ENCODE data around the gene FBN1. TPM values are rescaled to one million over a fixed set of nuclear protein-coding genes. Genes with fewer than 3 reads are reported as not detected.
A peak's percentile ranks its signal among the peaks of the same experiment; 100 is the strongest.

The FBN1 gene
- total RNA-seq, 1 donor from 2014 or later: 78.8 TPM

DNA sequence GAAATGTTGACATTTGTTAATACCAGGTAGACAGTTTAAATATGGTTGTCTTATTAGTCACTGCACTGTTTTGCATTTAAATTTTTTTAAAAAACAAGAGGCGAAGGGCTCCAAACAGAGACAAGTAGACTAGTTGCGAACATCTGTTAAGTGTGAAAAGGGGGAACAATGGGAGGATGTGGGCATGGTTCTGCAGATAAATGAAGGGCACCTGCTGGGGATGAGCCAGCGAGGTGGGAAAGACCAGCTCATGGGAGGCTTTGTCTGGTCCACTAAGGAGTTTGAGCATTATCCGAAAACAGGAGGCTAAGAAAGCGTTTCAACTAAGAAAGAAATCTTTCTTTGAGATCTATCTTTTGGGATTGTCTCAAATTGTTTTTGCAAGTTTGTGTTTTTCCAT, 72.7 kb downstream of the FBN1 start:
- Histone ChIP-seq H3K4me2 (peak overlapping the region; percentile 33), H3K9ac (no peak overlapping the region), H3K79me2 (ENCODE audit: low read depth) (no peaks in the 10 kb centered on the region), H3F3A (ENCODE audit: low read depth) (no peaks in the 10 kb centered on the region), H3K27me3 (no peaks in the 10 kb centered on the region), H3K9me3 (ENCODE audit: low read depth) (no peaks in the 10 kb centered on the region), H3K36me3 (no peaks in the 10 kb centered on the region), H4K20me1 (ENCODE audit: low read depth) (no peaks in the 10 kb centered on the region), H2AFZ (replicated peaks) (no peak overlapping the region), H3K27ac (no peak overlapping the region), H3K4me3 (no peak overlapping the region), H3K4me1 (peaks cover 21% of the 10 kb centered on the region)
- DNase-seq (ENCODE audit: low spot score): peak; percentile 46
- H3K9me3 Mint-ChIP-seq: peaks cover 5% of the 10 kb centered on the region
- no peak for TF ChIP-seq EZH2phosphoT487 (IDR thresholded peaks at IDR 0.05)
- TF ChIP-seq, protein P1, sequence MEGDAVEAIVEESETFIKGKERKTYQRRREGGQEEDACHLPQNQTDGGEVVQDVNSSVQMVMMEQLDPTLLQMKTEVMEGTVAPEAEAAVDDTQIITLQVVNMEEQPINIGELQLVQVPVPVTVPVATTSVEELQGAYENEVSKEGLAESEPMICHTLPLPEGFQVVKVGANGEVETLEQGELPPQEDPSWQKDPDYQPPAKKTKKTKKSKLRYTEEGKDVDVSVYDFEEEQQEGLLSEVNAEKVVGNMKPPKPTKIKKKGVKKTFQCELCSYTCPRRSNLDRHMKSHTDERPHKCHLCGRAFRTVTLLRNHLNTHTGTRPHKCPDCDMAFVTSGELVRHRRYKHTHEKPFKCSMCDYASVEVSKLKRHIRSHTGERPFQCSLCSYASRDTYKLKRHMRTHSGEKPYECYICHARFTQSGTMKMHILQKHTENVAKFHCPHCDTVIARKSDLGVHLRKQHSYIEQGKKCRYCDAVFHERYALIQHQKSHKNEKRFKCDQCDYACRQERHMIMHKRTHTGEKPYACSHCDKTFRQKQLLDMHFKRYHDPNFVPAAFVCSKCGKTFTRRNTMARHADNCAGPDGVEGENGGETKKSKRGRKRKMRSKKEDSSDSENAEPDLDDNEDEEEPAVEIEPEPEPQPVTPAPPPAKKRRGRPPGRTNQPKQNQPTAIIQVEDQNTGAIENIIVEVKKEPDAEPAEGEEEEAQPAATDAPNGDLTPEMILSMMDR (IDR thresholded peaks at IDR 0.05): no peak
- H3K4me3 Mint-ChIP-seq: no peak overlapping the region
- H3K36me3 Mint-ChIP-seq: no peaks in the 10 kb centered on the region
- no peaks in the 10 kb centered on the region for H3K27me3 Mint-ChIP-seq (ENCODE audit: insufficient read depth, low read depth)
- H3K4me1 Mint-ChIP-seq: no peaks in the 10 kb centered on the region
- H3K27ac Mint-ChIP-seq: no peak overlapping the region

DNA sequence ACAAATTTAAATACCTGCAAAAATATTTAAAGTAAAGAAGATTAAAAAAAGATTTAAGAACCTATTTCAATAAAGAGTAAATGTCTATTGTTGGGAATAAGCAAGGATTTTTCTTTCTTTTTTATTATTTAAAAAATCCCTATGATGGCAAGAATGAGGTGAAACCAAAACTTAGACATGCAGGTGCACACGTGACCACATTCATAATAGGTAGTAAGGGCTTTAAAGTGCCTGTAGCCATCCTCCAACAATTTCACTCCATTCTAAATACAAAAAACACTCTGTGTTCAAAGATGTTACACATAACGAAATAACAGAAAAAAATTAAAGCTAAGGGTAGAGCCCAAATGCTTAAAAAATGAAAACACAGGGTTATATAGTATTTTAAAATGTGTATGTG, 74.0 kb downstream of the FBN1 start:
- no peaks in the 10 kb centered on the region for H3K9me3 ChIP-seq (ENCODE audit: low read depth)
- Mint-ChIP-seq H3K36me3 (no peaks in the 10 kb centered on the region), H3K4me3 (no peak overlapping the region), H3K4me1 (no peaks in the 10 kb centered on the region), H3K27ac (no peak overlapping the region), H3K9me3 (peaks cover 5% of the 10 kb centered on the region), H3K27me3 (ENCODE audit: insufficient read depth, low read depth) (no peaks in the 10 kb centered on the region)
- no peaks in the 10 kb centered on the region for H3K36me3 ChIP-seq
- H3F3A ChIP-seq (ENCODE audit: low read depth): no peaks in the 10 kb centered on the region
- H4K20me1 ChIP-seq (ENCODE audit: low read depth): no peaks in the 10 kb centered on the region
- no peak overlapping the region for H2AFZ ChIP-seq (replicated peaks)
- no peak overlapping the region for H3K27ac ChIP-seq
- no peak for DNase-seq (ENCODE audit: low spot score)
- H3K9ac ChIP-seq: no peak overlapping the region
- no peak overlapping the region for H3K4me3 ChIP-seq
- no peak overlapping the region for H3K4me2 ChIP-seq
- H3K4me1 ChIP-seq: peaks cover 14% of the 10 kb centered on the region
- no peaks in the 10 kb centered on the region for H3K79me2 ChIP-seq (ENCODE audit: low read depth)
- H3K27me3 ChIP-seq: no peaks in the 10 kb centered on the region
- TF ChIP-seq, protein P1 (IDR thresholded peaks at IDR 0.05): no peak
- no peak for TF ChIP-seq EZH2phosphoT487 (IDR thresholded peaks at IDR 0.05)
- TF ChIP-seq EZH2 (IDR thresholded peaks at IDR 0.05): no peak

DNA sequence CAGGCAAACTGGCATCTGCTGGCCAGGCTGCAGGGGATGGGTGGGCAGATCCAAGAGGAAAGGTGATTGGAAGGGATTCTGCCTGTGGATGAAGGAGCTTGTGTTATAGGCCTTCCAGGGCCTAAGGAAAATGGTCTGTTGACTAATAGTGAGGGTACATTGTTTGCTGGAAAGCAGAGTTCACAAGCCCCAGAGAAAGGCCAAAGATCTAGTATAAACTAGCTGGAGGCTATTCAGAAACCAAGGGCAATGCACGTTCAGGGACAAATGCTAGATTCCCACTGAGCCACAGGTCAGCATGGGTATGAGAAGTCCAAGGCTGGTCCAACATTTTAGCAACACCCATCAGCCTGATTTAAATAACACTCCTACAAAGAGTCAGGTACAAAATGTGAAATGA, 74.7 kb downstream of the FBN1 start:
- Histone ChIP-seq H3K4me3 (no peak overlapping the region), H3K79me2 (ENCODE audit: low read depth) (no peaks in the 10 kb centered on the region), H3K9me3 (ENCODE audit: low read depth) (no peaks in the 10 kb centered on the region), H3K27me3 (no peaks in the 10 kb centered on the region), H3K4me1 (peaks cover 14% of the 10 kb centered on the region), H3F3A (ENCODE audit: low read depth) (no peaks in the 10 kb centered on the region), H4K20me1 (ENCODE audit: low read depth) (no peaks in the 10 kb centered on the region), H3K9ac (no peak overlapping the region), H3K36me3 (no peaks in the 10 kb centered on the region), H3K27ac (no peak overlapping the region), H2AFZ (replicated peaks) (no peak overlapping the region), H3K4me2 (no peak overlapping the region)
- no peaks in the 10 kb centered on the region for H3K36me3 Mint-ChIP-seq
- peak overlapping the region; percentile 55 for H3K27ac Mint-ChIP-seq
- no peaks in the 10 kb centered on the region for H3K4me1 Mint-ChIP-seq
- no peaks in the 10 kb centered on the region for H3K27me3 Mint-ChIP-seq (ENCODE audit: insufficient read depth, low read depth)
- DNase-seq (ENCODE audit: low spot score): no peak
- TF ChIP-seq EZH2 (IDR thresholded peaks at IDR 0.05) (no peak), EZH2phosphoT487 (IDR thresholded peaks at IDR 0.05) (no peak)
- TF ChIP-seq, protein P1 (IDR thresholded peaks at IDR 0.05): no peak
- peaks cover 5% of the 10 kb centered on the region for H3K9me3 Mint-ChIP-seq
- no peak overlapping the region for H3K4me3 Mint-ChIP-seq

Data from neural progenitor cell (in vitro differentiated cells).